ENCODE results near the gene FBXO46. TPM values are rescaled to one million over a fixed set of nuclear protein-coding genes. Genes with fewer than 3 reads are reported as not detected.
"Not testable (repeated sequence)": the region's sequence is repeated elsewhere in the genome, so short reads cannot be mapped to it uniquely, and the experiment has no call there.

The FBXO46 gene
- total RNA-seq, 2 donors from 2014 or later, result 9.9 to 15.0 TPM

DNA sequence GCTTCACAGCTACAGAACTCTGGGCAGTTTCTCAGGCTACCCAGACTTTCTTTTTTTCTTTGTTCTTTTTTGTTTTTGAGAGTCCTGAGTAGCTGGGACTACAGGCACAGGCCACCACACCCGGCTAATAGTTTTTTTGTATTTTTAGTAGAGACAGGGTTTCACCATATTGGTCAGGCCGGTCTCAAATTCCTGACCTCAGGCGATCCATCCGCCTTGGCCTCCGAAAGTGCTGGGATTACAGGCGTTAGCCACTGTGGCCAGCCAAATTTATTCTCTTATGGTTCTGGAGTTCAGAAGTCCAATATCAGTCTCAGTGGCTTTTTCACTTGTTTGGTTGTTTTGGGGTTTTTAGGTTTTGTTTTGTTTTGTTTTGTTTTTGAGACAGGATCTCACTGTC lies 14.9 kb upstream of the FBXO46 start:
- no peaks in the 10 kb centered on the region for H3K9me3 ChIP-seq
- ATAC-seq (ENCODE audit: insufficient number of reproducible peaks, low FRiP score, low read depth) (no peak), DNase-seq (ENCODE audit: low spot score) (no peak)
- H3K36me3 ChIP-seq, result no peaks in the 10 kb centered on the region
- H3K27ac ChIP-seq, result no peak overlapping the region
- no peaks in the 10 kb centered on the region for H3K27me3 ChIP-seq (replicated peaks; ENCODE audit: insufficient read depth)
- TF ChIP-seq, protein P1, sequence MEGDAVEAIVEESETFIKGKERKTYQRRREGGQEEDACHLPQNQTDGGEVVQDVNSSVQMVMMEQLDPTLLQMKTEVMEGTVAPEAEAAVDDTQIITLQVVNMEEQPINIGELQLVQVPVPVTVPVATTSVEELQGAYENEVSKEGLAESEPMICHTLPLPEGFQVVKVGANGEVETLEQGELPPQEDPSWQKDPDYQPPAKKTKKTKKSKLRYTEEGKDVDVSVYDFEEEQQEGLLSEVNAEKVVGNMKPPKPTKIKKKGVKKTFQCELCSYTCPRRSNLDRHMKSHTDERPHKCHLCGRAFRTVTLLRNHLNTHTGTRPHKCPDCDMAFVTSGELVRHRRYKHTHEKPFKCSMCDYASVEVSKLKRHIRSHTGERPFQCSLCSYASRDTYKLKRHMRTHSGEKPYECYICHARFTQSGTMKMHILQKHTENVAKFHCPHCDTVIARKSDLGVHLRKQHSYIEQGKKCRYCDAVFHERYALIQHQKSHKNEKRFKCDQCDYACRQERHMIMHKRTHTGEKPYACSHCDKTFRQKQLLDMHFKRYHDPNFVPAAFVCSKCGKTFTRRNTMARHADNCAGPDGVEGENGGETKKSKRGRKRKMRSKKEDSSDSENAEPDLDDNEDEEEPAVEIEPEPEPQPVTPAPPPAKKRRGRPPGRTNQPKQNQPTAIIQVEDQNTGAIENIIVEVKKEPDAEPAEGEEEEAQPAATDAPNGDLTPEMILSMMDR (IDR thresholded peaks at IDR 0.05), result no peak
- no peaks in the 10 kb centered on the region for H3K4me1 ChIP-seq (ENCODE audit: control insufficient read depth in 1 of 2, low read depth in 2 of 2)
- H3K4me3 ChIP-seq, result no peak overlapping the region

DNA sequence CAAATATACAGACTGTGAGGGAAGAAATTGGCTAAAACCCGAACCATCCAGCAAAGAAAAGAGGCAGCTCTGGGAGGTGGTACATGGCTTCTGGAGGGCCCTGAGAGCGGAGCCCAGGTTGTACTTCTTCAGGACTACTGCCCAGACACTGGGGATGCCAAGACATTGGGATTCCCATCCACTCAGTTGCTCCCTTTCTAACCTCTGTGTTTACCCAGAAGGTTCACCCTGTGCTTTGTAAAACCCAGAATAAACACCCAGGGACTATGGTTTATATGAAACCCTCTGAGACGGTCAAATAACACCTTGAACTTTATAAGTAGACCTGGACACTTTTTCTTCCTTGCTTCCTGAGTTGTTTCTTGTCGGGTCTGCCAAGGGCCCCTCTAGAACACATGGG lies 12.3 kb upstream of the FBXO46 start:
- ATAC-seq (ENCODE audit: insufficient number of reproducible peaks, low FRiP score, low read depth) (no peak), DNase-seq (ENCODE audit: low spot score) (no peak)
- H3K27ac ChIP-seq, result no peak overlapping the region
- no peaks in the 10 kb centered on the region for H3K4me1 ChIP-seq (ENCODE audit: control insufficient read depth in 1 of 2, low read depth in 2 of 2)
- TF ChIP-seq, protein P1 (IDR thresholded peaks at IDR 0.05), result no peak
- no peaks in the 10 kb centered on the region for H3K36me3 ChIP-seq
- H3K4me3 ChIP-seq, result no peak overlapping the region
- no peaks in the 10 kb centered on the region for H3K27me3 ChIP-seq (replicated peaks; ENCODE audit: insufficient read depth)
- no peaks in the 10 kb centered on the region for H3K9me3 ChIP-seq

DNA sequence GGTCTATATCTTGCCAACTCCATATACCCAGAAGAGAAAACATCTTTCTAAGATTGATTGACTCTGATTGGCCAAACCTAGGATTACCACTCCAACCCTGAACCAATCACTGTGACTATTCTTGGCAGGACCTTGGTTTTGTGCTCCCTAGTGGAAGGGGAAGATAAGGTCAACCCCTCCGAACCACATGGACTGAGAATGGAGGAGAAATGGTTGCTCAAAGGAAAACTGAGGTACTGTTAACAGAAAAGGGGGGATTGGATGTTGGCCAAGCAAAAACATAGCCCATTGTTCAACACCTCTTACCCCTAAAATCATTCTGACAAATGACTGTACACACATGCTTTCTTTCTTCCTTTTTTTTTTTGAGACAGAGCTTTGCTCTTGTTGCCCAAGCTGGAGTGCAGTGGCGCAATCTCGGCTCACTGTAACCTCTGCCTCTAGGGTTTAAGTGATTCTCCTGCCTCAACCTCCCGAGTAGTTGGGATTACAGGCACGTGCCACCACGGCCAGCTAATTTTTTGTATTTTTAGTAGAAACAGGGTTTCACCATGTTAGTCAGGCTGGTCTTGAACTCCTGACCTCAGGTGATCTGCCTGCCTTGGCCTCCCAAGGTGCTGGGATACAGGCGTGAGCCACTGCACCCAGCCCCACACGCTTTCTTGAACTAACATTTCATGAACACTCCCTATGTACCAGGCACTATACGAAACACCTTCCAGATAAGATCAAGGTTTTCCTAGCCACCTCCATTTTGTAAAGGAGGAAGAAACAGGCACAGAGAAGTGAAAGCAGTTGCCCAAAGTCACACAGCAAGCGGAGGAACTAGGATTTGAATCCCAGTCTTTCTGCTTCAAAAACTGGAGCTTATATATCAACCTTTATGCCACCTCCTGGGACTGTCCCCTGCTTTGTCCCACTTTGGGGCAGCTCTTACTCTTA lies 9.1 kb upstream of the FBXO46 start:
- no peaks in the 10 kb centered on the region for H3K36me3 ChIP-seq
- no peaks in the 10 kb centered on the region for H3K4me1 ChIP-seq (ENCODE audit: control insufficient read depth in 1 of 2, low read depth in 2 of 2)
- ATAC-seq (ENCODE audit: insufficient number of reproducible peaks, low FRiP score, low read depth), result no peak
- no peak overlapping the region for H3K27ac ChIP-seq
- no peaks in the 10 kb centered on the region for H3K9me3 ChIP-seq
- no peak for DNase-seq (ENCODE audit: low spot score)
- TF ChIP-seq, protein P1 (IDR thresholded peaks at IDR 0.05), result no peak
- H3K27me3 ChIP-seq (replicated peaks; ENCODE audit: insufficient read depth), result no peaks in the 10 kb centered on the region
- no peak overlapping the region for H3K4me3 ChIP-seq

DNA sequence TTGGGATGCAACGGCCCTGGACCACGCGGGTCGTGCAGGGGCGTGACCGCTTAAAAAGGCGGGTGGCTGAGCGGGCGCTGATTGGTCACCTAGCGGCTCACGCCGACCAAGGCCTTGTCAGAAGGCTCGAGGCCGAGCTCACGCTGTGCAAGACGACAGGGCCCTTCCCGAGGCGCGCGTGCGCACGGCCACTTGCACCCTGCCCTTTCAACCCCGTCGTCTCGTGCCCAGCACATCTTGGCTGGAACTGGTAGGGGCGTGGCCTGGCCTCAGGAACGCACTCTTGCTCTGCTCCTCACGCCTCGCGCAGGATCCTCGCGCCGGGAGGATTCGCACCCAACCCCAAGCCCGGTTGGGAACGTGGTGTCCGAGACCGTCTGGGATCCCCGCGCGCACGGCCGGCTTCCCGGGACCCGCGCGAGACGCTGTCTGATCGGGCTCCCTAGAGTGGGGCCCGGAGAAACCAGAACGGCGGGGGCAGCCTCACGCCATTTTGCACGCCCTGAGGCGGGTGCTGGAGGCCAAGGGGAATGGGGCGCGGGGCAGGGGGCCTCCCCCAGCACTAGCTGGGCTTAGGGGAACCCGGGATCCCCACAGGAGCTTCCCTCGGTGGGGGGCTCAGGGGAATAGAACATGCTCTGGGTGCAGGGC lies 2.6 kb upstream of the FBXO46 start, which contains the start of gene MEIOSIN:
Gene MEIOSIN (plus strand): TSS at position 280 of the 651 bp plus-strand sequence. CDS start 1,938 bp downstream, outside the sequence.
- DNase-seq (ENCODE audit: low spot score) (no peak), ATAC-seq (ENCODE audit: insufficient number of reproducible peaks, low FRiP score, low read depth) (no peak)
- TF ChIP-seq, protein P1 (IDR thresholded peaks at IDR 0.05), result no peak
- Histone ChIP-seq H3K9me3 (no peaks in the 10 kb centered on the region), H3K4me3 (no peak within 1 kb of the TSS), H3K27me3 (replicated peaks; ENCODE audit: insufficient read depth) (no peaks in the 10 kb centered on the region), H3K4me1 (ENCODE audit: control insufficient read depth in 1 of 2, low read depth in 2 of 2) (peaks cover 8 to 15% of the 10 kb centered on the region in 2 donors), H3K36me3 (no peaks in the 10 kb centered on the region), H3K27ac (no peak within 1 kb of the TSS)

DNA sequence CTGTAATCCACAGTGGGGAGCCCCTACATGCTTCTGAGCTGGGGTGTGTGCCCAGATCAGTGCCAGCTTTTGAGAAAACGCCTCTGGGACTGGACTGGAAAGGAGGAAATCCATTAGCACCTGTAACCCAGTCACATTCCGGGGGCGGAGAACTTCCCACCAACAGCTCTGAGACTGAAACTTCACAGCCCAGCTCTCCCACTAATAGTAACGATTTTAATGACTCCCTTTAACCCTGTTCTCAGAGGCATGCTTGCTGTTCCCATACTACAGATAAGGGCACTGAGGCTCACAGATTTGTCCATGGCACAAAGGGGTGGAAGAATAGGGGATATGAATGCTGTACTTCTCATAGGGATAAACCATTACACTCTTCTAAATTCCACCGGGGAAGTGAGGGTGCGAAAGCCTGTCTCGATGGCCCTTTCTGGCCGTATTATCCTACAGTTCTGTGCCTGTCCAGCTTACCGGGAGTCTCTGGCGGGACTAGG lies 851 bp downstream of the FBXO46 start:
- DNase-seq (ENCODE audit: low spot score) (no peak), ATAC-seq (ENCODE audit: insufficient number of reproducible peaks, low FRiP score, low read depth) (no peak)
- Histone ChIP-seq H3K36me3 (no peaks in the 10 kb centered on the region), H3K9me3 (no peaks in the 10 kb centered on the region), H3K27me3 (replicated peaks; ENCODE audit: insufficient read depth) (no peaks in the 10 kb centered on the region), H3K4me3 (peak overlapping the region; percentile 95), H3K27ac (peak overlapping the region in 1 of 2 donors; percentile 70), H3K4me1 (ENCODE audit: control insufficient read depth in 1 of 2, low read depth in 2 of 2) (peaks cover 8 to 15% of the 10 kb centered on the region in 2 donors)
- TF ChIP-seq, protein P1 (IDR thresholded peaks at IDR 0.05), result no peak

DNA sequence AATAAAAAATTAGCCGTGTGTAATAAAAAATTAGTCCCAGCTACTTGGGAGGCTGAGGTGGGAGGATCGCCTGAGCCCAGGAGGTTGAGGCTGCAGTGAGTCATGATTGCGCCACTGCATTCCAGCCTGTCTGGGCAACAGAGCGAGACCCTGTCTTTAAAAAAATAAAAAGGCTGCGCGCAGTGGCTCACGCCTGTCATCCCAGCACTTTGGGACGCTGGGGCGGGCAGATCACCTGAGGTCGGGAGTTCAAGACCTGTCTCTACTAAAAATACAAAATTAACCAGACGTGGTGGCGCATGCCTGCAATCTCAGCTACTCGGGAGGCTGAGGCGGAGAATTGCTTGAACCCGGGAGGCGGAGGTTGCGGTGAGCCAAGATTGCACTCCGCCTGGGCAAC lies 2.0 kb downstream of the FBXO46 start:
- H3K36me3 ChIP-seq; ATAC-seq (ENCODE audit: insufficient number of reproducible peaks, low FRiP score, low read depth); H3K27ac ChIP-seq; H3K9me3 ChIP-seq; H3K4me3 ChIP-seq; H3K27me3 ChIP-seq (replicated peaks; ENCODE audit: insufficient read depth); DNase-seq (ENCODE audit: low spot score): not testable (repeated sequence)
- peaks cover 8 to 15% of the 10 kb centered on the region in 2 donors for H3K4me1 ChIP-seq (ENCODE audit: control insufficient read depth in 1 of 2, low read depth in 2 of 2)

DNA sequence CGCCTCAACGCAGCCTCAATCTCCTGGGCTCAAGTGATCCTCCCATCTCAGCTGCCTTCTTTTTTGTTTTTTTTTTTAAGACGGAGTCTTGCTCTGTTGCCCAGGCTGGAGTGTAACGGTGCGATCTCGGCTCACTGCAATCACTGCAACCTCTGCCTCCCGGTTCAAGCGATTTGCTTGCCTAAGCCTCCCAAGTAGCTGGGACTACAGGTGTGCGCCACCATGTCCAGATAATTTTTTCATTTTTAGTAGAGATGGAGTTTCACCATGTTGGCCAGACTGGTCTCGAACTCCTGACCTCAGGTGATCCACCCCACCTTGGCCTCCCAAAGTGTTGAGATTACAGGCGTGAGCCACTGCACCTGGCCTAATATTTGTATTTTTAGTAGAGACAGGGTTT lies 10.6 kb downstream of the FBXO46 start:
- DNase-seq (ENCODE audit: low spot score); H3K27ac ChIP-seq; H3K27me3 ChIP-seq (replicated peaks; ENCODE audit: insufficient read depth); H3K36me3 ChIP-seq; ATAC-seq (ENCODE audit: insufficient number of reproducible peaks, low FRiP score, low read depth); H3K9me3 ChIP-seq; H3K4me3 ChIP-seq: not testable (repeated sequence)
- peaks cover 14 to 17% of the 10 kb centered on the region in 2 donors for H3K4me1 ChIP-seq (ENCODE audit: control insufficient read depth in 1 of 2, low read depth in 2 of 2)
